ENCODE results near the gene ENO4.

The ENO4 gene

GRCh38 chr10:116915340-116915739 lies 66.0 kb downstream of the ENO4 start:
- no peak for DNase-seq (ENCODE audit: low read depth in 2 of 2)

- DNase-seq (ENCODE audit: low read depth in 2 of 2) = no peak
Measured at GRCh38 chr10:116917481-116917880, 68.2 kb downstream of the ENO4 start.

GRCh38 chr10:116918583-116918982 lies 69.3 kb downstream of the ENO4 start:
- DNase-seq (ENCODE audit: low read depth in 2 of 2) = no peak

GRCh38 chr10:116919164-116919563 lies 69.9 kb downstream of the ENO4 start:
- DNase-seq (ENCODE audit: low read depth in 2 of 2) = no peak

GRCh38 chr10:116919706-116920105 lies 70.4 kb downstream of the ENO4 start:
- no peak for DNase-seq (ENCODE audit: low read depth in 2 of 2)

- no peak for DNase-seq (ENCODE audit: low read depth in 2 of 2)
Measured at GRCh38 chr10:116925056-116925455, 75.8 kb downstream of the ENO4 start.

GRCh38 chr10:116926426-116926825 lies 77.1 kb downstream of the ENO4 start:
- DNase-seq (ENCODE audit: low read depth in 2 of 2) = no peak

- no peak for DNase-seq (ENCODE audit: low read depth in 2 of 2)
Measured at GRCh38 chr10:116931806-116932205, 82.5 kb downstream of the ENO4 start.

Data from stimulated activated CD8-positive, alpha-beta memory T cell treated with anti-CD3 and anti-CD28 coated beads, Interleukin-15, amount 100 ng/mL, for 48 hours (primary cell).